ENCODE results near the gene SPATA2. TPM values are rescaled to one million over a fixed set of nuclear protein-coding genes. Genes with fewer than 3 reads are reported as not detected.

Gene SPATA2
- total and polyA plus RNA-seq, 4 donors: 1.2 to 3.4 (median 1.4) TPM

DNA sequence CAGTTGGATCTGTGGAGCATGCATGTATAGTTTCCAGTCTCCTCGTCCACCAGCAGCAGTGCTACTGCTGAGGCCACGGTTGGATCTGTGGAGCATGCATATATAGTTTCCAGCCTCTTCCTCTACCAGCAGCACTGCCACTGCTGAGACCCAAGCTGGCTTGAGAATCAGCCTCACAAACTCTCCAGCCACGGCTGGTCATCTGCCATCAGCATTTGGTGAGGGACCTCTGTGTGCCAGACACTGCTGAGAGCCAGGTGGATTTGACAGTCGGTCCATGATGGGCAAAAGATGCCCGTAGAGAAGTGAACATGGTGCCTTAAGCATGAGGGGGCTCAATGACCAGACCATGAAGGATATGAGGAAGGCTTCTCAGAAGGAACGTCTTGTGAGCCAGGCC, 56.3 kb downstream of the SPATA2 start:
- 95% methylated on average over 6 of the region's 6 CpGs for WGBS
- no peaks in the 10 kb centered on the region for H3K27me3 ChIP-seq (ENCODE audit: control insufficient read depth in 4 of 4, insufficient read depth in 4 of 4, low read length in 3 of 4)
- H3K36me3 ChIP-seq (ENCODE audit: control insufficient read depth in 4 of 4, insufficient read depth in 3 of 4, low read depth in 1 of 4, low read length in 3 of 4): peaks cover 3 to 19% (median 15%) of the 10 kb centered on the region in 4 donors
- no peak overlapping the region for H3K27ac ChIP-seq (ENCODE audit: low read depth in 1 of 2, low read length in 2 of 2)
- H3K9me3 ChIP-seq (ENCODE audit: control insufficient read depth in 4 of 4, low read length in 3 of 4): no peaks in the 10 kb centered on the region
- H3K4me3 ChIP-seq (ENCODE audit: low read depth in 1 of 3, low read length in 3 of 3): no peak overlapping the region
- H3K9ac ChIP-seq (ENCODE audit: low read depth in 1 of 2, low read length in 2 of 2): no peak overlapping the region
- no peak for TF ChIP-seq RXRA (IDR thresholded peaks at IDR 0.05)
- TF ChIP-seq, protein P1, sequence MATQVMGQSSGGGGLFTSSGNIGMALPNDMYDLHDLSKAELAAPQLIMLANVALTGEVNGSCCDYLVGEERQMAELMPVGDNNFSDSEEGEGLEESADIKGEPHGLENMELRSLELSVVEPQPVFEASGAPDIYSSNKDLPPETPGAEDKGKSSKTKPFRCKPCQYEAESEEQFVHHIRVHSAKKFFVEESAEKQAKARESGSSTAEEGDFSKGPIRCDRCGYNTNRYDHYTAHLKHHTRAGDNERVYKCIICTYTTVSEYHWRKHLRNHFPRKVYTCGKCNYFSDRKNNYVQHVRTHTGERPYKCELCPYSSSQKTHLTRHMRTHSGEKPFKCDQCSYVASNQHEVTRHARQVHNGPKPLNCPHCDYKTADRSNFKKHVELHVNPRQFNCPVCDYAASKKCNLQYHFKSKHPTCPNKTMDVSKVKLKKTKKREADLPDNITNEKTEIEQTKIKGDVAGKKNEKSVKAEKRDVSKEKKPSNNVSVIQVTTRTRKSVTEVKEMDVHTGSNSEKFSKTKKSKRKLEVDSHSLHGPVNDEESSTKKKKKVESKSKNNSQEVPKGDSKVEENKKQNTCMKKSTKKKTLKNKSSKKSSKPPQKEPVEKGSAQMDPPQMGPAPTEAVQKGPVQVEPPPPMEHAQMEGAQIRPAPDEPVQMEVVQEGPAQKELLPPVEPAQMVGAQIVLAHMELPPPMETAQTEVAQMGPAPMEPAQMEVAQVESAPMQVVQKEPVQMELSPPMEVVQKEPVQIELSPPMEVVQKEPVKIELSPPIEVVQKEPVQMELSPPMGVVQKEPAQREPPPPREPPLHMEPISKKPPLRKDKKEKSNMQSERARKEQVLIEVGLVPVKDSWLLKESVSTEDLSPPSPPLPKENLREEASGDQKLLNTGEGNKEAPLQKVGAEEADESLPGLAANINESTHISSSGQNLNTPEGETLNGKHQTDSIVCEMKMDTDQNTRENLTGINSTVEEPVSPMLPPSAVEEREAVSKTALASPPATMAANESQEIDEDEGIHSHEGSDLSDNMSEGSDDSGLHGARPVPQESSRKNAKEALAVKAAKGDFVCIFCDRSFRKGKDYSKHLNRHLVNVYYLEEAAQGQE (IDR thresholded peaks at IDR 0.05): no peak
- no peak for TF ChIP-seq TAF1 (conservative IDR thresholded peaks at IDR 0.05)
- TF ChIP-seq, protein P2, sequence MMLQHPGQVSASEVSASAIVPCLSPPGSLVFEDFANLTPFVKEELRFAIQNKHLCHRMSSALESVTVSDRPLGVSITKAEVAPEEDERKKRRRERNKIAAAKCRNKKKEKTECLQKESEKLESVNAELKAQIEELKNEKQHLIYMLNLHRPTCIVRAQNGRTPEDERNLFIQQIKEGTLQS (IDR thresholded peaks at IDR 0.05): no peak
- TF ChIP-seq FOXA1 (IDR thresholded peaks at IDR 0.05): no peak
- no peak for TF ChIP-seq RAD21 (IDR thresholded peaks at IDR 0.05)
- TF ChIP-seq, protein P3, sequence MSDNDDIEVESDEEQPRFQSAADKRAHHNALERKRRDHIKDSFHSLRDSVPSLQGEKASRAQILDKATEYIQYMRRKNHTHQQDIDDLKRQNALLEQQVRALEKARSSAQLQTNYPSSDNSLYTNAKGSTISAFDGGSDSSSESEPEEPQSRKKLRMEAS (IDR thresholded peaks at IDR 0.05): no peak
- TF ChIP-seq FOXA2 (IDR thresholded peaks at IDR 0.05): no peak
- TF ChIP-seq GABPA (IDR thresholded peaks at IDR 0.05 in 1 of 2, conservative IDR thresholded peaks at IDR 0.05 in 1 of 2): no peak
- no peak for TF ChIP-seq HNF4G (IDR thresholded peaks at IDR 0.05)
- TF ChIP-seq JUND (IDR thresholded peaks at IDR 0.05): no peak
- no peak for TF ChIP-seq YY1 (IDR thresholded peaks at IDR 0.05)
- TF ChIP-seq NR2F2 (IDR thresholded peaks at IDR 0.05): no peak
- TF ChIP-seq, protein P4, sequence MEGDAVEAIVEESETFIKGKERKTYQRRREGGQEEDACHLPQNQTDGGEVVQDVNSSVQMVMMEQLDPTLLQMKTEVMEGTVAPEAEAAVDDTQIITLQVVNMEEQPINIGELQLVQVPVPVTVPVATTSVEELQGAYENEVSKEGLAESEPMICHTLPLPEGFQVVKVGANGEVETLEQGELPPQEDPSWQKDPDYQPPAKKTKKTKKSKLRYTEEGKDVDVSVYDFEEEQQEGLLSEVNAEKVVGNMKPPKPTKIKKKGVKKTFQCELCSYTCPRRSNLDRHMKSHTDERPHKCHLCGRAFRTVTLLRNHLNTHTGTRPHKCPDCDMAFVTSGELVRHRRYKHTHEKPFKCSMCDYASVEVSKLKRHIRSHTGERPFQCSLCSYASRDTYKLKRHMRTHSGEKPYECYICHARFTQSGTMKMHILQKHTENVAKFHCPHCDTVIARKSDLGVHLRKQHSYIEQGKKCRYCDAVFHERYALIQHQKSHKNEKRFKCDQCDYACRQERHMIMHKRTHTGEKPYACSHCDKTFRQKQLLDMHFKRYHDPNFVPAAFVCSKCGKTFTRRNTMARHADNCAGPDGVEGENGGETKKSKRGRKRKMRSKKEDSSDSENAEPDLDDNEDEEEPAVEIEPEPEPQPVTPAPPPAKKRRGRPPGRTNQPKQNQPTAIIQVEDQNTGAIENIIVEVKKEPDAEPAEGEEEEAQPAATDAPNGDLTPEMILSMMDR (IDR thresholded peaks at IDR 0.05; ENCODE audit: low read depth, low read length, missing input control): no peak
- no peak for TF ChIP-seq EGR1 (IDR thresholded peaks at IDR 0.05; ENCODE audit: low read depth in 2 of 2)
- no peak for TF ChIP-seq SP1 (IDR thresholded peaks at IDR 0.05)
- TF ChIP-seq HNF4A (conservative IDR thresholded peaks at IDR 0.05): no peak
- TF ChIP-seq, protein P5, sequence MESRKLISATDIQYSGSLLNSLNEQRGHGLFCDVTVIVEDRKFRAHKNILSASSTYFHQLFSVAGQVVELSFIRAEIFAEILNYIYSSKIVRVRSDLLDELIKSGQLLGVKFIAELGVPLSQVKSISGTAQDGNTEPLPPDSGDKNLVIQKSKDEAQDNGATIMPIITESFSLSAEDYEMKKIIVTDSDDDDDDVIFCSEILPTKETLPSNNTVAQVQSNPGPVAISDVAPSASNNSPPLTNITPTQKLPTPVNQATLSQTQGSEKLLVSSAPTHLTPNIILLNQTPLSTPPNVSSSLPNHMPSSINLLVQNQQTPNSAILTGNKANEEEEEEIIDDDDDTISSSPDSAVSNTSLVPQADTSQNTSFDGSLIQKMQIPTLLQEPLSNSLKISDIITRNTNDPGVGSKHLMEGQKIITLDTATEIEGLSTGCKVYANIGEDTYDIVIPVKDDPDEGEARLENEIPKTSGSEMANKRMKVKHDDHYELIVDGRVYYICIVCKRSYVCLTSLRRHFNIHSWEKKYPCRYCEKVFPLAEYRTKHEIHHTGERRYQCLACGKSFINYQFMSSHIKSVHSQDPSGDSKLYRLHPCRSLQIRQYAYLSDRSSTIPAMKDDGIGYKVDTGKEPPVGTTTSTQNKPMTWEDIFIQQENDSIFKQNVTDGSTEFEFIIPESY (IDR thresholded peaks at IDR 0.05): no peak
- H3K4me1 ChIP-seq (ENCODE audit: control insufficient read depth in 4 of 4, insufficient read depth in 4 of 4, low read length in 3 of 4): no peaks in the 10 kb centered on the region
- DNase-seq (ENCODE audit: low spot score): no peak
